Limb (tissue), 2 donors: ENCODE measurements around the gene OS9.

ENCODE experiments used
- DNase-seq, 2 donors: peaks; one replicate each; pipeline ENCODE4 v3.0.0-alpha.2; 2016; ENCODE audit errors: extremely low spot score in 2 of 2

The OS9 gene

DNA sequence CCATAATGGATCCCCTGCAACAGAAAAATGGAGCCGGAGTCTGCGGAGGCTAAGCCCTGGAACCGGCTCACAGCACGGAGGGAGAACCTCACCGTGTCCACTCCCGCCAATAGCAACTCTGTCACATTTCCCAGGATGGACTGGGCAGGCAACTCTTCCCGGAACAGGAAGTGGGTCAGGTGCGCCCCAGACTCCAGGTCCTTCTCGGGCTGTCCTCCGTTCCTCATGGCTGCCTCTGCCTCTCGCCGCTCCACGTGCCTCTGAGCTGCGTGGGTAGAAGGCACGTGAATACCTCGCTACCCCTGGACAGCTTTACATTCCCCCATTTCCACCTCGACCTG, 70.7 kb downstream of the OS9 start:
- DNase-seq, result no peak

- DNase-seq, result no peak
Measured at GRCh38 chr12:57765003-57765697, 71.2 kb downstream of the OS9 start.

DNA sequence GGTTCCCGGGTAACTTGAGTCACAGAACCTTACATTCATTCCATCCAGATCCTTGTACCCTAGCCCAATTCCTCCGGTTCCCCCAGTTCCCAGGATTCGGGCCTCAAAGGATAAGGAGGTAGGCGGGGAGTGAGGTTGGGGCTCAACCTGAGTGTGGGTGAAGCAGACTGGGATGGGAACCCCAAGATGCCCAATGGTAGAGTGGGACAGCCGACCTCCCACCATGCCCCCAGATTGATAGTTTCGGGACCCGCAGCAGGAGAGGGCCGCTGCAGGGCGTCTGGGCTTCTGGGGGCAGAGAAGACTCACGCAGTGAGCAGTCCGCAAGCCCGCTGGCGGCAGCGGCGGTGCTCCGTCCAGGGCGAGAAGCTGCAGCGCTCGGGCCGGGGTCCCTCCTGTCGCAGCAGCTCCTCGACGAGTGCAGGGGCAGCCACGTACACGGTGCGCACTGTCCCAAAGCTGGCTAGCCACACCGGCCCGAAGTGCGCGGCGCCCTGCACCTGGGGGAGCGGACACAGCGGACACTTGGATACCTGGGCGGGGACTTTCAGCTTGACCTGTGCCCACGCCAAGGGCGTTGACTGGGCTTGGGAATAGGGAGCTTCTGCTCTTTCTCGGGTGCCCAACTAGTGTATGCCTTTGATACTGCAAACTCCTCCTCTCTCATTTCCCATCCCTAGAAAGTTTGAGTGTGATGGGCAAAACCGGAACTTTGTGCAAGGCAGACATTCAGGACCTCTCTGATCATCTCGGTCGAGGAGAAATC, 71.9 kb downstream of the OS9 start:
- no peak for DNase-seq

- DNase-seq, result no peak
Measured at GRCh38 chr12:57766464-57767304, 72.8 kb downstream of the OS9 start, which contains the start of gene CYP27B1. Gene CYP27B1, minus strand, starts transcription at chr12:57767078. Its CDS starts 37 bp downstream, at chr12:57767041.

DNA sequence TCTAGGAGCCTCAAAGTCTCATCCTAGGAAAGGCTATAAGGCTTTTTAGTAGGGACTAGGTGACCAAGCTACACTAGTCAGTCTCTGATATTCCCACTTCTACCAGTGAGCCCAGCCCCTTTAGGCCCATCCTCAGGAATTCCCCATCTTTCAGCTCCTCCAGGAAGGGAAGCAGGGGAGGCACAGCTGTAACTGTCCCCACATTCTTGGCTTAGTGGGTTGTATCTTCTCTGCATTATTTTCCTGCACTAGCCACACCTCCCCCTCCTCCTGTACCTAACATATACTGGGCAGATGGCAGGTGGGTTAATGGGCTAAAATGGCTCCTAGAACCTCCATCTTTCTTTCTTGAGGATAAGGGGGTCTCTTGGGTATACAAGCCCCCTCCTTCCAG, 73.4 kb downstream of the OS9 start:
- DNase-seq, result no peak

- DNase-seq, result no peak
Measured at GRCh38 chr12:57767876-57768275, 73.9 kb downstream of the OS9 start.

DNA sequence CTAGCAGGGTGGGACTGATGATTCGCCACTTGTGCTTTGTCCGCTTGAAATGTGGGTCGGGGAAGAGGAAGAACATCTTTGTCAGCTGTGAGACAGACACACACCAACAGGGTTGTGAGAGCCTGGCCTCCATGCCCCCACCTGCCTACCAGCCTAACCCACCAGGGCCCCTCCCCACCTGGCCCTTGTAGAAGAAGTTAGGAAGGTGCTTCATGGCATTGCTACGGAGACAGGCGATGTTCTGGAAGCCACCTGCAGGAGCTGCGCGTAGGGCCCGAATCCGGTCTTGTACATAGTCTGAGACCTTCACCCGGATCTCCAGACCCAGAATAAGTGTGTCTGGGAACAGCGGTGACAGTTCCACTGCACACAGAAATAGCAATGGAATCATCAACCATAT, 75.7 kb downstream of the OS9 start:
- DNase-seq, result no peak

DNA sequence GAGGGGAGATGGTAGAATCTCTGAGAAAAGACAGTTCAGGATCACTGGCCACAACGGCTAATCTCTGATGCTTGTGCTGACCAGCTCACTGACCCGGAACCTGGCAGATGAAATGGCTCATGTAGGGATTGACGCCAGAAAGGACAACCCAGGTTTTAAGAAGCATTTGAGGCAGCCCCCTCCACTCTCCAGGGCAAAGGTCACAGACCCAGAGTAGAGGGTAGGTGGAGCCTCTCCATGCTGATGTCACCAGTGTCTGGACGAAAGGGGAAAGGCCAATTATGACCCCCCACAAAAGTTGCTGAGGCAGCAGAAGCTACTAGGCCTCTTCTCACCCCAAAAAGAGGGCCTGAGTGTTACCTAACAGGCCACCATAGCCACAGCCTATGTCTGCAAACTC, 76.8 kb downstream of the OS9 start:
- DNase-seq, result no peak
